ENCODE results near the gene ASB2.

The ASB2 gene

DNA sequence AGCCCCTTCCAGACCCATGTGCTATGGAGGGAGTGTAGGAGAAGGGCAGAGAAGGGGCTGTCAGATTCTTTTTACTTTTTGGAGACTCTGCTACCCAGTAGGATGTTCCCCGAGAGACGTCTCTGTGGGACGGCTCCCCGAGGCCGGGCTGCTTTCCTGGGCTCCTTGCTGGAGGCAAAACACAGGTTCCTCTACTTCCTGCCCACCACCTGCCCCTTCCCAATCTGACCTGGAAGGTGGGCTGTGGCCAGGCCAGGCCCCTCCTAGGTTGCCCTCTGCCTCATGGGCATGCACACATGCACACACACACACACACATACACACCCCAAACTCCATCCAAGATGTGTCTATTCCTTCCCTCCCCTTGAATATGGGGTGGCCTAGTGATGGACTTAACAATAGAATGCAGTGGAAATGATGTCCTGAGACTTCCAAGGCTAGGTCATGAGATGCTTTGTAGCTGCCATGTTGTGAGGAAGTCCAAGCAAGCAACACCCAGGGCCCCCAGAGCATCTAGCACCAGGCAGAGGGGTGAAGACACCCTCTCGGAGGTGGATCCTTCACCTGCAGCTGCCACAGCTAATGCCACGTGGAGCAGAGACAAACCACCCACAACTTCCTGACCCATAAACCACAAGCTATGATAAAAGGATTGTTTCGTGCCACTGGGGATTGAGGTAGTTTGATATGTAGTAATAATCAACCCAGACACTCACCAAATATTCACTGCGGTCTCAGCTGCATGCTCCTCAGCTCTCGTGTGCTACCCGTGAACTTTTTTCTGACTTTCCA is 1.6 kb upstream of the ASB2 start:
- DNase-seq: peak; percentile 76

DNA sequence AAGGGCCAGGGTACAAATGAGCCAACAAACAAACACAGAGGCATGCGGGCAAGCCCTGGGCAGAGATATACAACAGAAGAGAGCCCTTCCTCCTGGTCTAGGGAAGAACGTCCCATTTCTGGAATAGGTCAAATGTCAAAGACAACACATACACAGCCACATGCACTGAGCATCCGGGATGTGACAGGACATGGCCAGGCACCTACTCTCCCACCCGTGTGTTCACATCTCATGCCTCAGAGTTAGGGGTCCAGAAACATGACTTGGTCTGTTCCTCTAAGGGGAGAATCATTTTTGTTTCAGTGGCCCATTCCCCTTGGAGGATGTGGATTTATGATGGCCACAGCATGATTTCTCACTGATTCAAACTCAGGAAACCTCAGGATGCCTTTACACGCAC is 801 bp upstream of the ASB2 start:
- DNase-seq: no peak

DNA sequence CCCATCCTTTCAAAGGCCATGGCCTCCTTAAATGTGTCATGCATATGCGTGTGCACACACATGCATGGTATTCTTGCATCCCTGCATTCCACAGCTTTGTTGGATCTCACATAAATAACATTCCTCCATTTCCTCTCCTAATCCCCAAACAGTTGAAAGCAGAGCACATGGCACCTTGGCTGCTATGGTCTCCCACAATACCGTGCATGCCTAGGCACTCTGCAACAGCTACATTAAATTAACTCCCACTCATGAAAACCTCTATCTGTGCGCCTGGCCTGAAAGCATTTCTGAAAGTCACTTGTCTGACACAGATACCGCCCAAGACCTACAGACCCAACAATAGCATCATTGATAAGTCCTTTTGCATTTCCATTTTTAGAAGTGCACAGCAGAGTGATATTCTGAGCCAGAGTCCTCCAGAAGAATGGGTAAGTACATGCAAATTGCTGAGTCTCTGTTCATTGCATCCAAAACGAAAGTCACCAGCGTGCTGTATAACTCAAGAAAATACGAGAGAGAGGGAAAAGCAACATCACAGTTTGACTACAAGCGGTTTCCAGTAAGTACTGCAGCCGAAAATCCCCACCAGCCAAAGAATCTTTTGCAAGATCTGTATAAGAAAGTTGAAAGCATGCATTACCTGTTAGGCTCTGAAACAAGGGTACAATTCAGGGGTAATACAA is 436 bp downstream of the ASB2 start:
- DNase-seq: no peak

DNA sequence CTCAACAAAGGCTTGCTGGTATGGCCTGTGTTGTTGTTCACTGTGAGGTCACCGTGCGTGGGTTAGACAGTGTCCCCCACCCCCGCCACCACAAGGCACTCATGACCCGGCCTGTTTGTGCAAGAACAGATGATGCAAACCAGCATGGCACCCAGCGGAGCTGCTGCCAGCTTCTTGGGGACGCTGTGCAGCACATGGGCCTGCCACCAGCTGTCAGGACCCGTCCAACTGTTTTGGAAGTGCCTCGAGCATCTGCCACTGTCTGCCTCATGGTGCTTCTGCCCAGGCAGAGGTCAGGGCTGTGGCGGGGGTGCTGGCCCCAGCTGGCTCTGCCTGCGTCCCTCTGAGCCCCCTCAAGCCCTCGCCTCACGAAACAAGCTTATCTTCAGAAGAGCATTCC is 1.5 kb downstream of the ASB2 start:
- no peak for DNase-seq

DNA sequence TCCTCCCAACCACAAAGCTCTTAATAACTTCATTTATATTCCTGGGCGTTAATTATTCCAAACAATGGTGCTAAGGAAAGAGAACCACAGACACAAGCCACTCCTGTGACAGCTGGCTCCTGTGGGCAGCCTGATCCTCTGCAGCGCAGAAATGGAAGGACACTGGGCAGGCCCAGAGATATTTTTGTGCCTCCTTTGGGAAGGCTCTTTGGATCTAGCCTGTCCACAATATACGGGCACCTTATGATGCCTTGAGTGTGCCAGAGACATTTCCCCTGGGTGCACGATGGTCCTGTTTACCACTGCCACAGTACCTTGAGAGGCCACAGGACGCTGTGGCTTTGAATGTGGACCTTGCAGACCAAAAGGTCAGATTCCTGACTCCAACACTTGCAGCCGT is 2.1 kb downstream of the ASB2 start:
- no peak for DNase-seq

DNA sequence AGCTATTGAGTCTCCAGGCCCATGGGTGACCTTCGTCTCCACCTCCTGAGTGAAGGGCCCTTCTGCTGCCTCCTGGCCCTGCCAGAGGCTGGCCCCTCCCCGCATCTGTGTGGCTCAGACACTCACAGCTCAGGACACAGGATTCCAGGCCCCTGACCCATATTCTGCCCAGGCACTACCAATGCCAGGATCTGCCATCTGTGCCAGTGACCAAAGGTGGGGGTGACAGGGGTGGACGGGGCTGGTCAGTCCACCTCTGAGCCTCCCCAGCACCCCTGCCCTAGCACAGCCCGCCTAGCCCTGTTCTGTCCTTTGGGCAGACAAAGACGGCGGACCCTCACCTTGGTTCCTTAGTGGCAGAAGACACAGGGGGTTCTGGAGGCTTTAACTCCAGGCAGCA is 2.8 kb downstream of the ASB2 start:
- DNase-seq: no peak

DNA sequence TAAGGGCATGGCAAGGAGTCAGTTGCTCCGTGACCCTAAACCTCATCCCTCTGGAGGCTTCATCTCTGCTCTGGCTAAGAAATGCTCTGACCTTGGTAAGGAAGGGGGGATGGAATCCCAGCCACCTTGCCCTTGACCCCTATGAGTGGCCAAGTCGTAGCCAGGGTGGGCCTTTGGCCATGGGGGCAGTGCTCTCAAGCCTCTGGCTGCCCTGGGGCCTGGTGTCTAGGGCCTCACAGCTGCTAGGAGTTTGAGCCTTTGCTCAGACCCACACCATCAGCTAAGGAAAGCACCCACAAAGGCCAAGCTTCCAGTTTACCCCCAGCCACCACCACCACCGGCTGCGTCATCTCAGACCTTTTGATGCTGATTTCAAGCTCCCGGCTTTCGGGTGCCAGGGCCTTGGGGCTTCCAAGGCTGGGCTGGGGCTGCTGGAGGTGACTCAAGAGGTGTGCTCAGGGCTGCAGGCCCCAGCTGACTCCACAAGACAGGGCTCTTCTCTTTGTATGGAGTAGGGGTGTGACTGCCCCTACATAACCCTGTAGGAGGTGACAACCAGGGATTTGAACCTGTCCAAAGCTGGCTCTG is 3.7 kb downstream of the ASB2 start:
- DNase-seq: no peak

DNA sequence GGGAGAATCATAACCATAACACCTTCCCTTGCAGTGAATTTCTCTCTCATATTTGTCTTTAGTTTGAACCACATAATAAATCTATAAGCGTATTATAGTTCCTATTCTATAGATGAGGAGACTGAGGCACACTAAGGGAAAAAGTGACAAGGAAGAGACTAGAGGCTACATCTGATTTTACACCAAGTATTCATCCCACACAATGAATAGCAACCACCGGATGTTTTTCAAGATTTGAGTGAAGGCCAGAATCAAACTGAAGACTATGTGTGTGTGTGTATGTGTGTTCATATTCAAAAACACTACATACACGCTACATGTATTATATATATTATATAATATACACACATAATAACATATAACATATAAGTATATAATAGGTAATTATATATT is 4.7 kb downstream of the ASB2 start:
- no peak for DNase-seq

DNA sequence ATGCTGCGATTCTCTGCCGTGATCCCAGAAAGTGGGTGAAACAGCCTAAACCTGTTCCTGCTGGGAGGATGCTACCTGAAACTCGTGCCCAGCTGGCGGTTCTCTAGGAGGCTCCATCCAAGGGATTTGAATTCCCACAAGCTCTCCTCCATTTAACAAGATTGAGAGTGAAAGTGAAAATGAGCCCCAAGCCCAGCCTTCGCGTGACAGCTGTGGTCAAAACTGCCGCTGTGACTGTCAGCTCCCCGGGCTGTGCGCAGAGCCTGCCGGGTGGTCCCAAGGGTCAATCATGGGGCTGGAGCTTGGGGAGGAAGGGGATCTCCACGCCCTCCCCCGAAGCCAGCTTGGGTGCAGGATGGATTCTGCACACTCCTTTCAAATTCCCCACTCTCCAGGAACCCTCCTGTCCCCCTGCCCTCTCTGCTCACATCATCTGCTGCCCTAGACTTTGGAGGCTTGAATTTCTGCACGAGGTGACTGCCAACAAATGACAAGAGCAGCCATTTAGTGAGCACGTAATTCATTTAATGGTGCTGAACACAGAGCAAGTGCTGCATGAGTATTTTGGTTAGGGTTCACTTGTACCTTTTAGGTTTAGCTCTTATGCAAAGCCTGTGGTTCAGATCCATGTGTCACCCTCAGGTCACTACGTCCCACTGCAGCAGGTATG is 5.3 kb downstream of the ASB2 start:
- peak; percentile 40 for DNase-seq

DNA sequence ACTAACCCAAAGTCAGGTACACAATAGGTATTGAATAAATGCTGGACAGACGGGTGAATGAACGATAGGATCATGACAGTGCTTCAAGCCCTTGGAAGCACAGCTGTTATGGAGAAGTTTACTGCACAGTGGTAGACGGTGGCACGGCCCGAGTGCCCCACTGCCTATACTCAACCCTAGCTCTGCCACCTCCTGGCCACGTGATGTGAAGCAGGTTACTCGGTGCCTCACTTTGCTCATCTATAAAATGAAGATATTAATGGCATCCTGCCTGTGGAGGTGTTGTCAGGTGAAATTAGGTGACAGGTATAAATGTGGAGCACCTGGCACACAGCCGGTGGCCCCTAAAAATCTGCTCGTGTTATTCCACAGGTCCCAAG is 5.8 kb downstream of the ASB2 start:
- peak; percentile 78 for DNase-seq

DNA sequence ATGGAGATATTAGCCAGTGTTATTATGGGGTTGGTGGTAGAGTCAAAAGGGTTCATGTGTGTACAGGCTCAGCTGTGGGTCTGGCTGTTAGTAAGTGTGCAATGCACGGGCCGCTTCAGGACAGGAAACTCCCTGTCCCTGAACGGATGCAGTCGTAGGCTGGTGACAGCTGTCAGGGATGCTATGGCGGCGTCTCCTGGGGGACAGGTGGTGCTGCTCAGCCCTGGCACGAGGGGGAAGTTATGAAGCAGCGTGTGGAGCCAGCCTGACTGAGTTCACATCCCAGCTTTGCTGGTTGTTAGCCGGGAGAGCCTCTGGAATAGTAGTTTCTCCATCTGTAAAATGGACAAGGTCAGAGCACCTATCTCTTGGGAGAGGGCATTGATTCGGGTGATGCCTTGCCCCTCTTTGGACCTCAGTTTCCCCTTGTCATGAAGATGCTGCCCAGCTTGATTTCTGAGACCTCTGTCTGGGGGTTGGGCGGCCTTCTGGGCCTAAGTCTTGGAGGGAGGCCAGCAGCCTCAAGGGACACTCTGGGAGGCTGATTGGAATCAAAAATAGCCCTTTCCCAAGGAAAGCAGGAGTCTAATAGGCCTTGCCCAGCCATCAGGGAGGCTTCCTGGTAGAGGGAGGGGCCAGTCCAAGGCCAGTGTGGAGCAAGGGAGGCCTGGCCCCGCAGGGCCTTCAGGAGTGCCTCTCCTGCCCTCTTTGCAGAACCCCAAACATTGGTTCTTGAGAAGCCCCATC is 7.1 kb downstream of the ASB2 start:
- DNase-seq: peak; percentile 37

DNA sequence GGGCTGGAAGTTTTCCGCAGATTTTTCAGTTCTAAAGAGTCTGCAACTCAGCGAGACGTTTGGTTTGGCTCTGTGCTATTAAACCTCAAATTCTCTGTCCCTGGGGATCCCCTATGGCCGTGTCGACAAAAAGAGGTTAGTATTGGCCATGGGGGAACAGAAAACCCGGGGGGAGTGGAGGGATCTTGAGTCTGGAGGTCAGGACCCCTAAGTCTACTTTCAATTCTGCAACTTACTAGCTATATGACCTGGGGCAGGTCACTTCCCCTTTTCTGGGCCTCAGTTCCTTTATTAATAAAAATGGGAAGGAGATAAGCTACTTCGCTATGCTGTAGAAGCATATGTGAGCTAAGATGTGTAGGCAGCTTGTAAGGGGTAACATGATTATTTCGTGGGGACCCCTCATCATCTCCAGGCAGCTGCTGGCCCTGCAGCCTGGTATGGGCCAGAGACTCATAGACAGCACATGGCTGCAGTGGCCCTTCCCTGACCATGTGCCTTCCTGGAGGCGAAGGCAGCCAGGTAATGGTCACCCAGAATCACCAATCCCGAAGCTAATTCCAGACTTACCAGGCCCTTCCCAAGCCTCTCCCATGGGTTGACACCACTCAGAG is 8.6 kb downstream of the ASB2 start:
- peak; percentile 66 for DNase-seq

DNA sequence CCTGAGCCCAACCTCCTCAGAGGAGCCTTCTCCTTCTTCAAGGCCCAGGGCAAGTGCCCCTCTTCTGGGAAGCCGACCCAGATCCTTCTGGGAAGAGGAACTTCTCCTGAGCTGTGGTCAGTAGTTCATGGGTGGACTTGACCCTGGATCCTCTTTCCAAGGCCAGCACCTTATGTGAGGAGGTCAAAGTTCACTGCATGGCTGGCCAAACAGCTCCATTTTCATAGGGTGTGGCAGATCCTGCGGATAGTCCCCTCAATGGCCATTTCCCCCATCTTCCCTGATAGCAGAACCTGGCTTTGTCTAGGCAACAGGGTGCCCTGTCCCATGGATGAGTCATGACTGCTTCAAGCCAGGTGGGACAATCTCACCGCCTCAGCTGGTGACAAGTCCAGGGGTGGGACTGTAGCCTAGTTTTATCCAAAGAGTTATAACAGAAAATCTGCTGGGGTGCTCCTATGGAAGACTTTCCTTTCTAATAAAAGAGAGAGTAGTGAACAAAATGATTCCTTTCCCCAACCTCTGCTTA is 10.4 kb downstream of the ASB2 start:
- no peak for DNase-seq

DNA sequence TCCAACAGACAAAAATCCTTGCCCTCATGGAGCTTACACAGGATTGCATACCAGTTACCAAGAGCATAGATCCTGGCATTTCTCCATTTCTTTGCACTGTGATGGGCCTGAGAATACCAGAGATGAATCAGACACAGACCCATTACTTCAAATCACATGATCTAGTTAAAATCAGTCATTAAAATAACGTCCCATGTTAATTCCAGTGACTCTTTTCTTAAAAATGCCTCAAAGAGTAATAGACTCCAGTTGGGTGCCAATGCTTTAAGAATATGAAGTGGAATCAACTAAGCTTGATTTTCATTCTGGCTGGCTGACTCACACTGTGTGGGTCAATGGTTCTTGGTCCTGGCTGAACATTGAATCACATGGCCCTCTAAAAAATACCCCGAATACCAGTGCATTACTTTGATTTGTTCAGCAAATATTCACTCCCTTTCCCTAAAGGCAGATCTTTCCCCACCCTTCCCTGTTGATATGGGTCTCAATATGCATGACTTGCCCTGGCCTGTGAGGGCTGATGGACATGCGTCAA is 11.0 kb downstream of the ASB2 start:
- DNase-seq: no peak

DNA sequence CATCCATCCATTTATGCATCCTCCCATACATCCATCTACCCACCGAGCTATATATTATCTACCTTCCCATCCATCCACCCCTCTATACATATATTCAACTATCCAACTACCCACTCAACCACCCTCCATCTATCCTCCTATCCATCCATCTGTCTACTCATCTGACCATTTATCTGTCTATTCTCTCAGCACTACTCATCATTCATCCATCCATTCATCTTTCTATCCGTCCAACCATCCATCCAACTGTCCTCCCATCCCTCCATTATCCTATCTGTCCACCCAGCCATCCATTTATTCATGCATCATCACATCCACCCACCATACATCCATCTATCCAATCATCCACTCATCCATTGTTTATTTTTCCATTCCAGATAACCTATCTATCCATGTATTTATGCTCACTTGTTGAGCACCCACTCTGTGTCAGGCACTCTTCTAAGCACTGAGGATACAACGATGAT is 11.5 kb downstream of the ASB2 start:
- DNase-seq: no peak

DNA sequence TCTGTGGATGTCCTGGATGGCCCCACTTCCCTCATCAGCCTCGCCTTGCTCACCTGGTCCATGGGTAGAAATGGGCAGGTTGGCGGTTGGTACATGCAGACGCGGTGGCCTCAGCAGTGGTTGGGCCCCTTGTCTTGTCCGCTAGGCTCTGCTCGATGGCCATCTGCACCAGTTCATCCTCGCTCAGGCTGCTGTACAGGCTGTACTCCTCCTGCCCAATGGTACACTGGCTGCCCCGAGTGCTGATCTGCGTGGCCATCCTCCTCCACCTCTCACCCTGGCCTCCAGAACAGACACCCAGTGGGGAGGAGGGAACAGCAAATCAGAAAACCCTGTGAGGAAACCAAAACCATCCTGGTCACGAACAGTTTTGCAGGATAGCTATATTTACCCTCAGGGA is 12.1 kb downstream of the ASB2 start:
- no peak for DNase-seq

DNA sequence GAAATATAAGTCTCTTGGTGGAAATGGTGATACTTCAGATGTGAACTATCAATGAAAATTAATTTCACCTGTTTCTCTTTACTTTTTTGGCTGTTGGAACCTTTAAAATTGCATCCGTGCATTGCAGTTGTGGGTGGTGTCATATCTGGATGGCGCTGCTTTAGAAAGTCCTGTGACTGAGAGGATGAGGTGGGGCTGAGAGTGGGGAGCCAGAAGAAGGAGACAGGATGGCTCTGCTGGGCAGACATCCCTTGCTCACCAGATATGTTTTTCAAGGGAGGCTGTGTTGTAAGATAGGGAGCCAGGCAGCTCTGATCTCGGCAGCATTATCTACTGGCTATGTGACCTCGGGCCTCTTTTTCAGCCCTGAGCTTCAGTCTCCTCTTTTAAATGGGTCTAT is 12.7 kb downstream of the ASB2 start:
- no peak for DNase-seq

DNA sequence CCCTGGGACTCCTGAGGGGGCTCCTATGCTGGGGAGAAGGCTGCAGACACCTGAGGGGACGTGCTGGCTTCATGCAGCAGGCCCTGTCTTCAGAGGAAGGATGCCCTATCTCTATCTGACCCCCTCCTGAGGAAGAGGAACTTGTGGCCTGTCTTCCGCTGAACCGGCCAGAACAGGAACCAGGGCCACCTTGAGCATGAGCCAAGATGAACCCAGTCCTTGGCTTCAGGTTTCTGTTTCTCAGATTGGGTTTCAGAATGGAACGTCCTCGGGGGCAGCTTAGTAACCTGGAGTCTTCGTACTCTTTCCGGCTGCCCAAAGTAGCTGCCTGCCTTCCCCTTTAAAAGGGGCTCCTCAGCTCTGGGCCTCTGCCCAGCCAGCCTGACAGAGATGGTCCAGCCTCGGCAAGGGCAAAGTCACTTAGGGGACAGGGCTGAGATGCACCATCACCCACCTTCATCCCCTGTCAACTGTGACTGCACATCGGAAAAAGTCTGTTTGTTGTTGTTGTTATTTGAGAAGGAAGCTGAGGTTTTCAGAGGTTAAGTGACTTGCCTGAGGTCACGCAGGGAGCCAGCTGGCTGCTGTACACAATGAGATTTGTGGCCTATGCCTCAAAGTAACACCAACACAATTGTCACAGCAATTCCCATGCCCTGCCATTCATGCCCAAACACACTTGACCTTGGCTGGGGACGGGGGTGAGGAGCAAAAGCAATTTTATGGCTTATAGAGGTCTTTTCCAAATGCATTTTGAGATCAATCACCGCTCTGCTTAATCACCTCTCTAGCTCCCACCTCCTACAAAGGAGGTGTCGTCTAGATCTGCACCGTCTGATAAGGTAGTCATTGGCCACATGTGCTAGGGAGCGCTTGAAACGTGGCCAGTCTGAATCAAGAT is 13.4 kb downstream of the ASB2 start:
- DNase-seq: peak; percentile 73

DNA sequence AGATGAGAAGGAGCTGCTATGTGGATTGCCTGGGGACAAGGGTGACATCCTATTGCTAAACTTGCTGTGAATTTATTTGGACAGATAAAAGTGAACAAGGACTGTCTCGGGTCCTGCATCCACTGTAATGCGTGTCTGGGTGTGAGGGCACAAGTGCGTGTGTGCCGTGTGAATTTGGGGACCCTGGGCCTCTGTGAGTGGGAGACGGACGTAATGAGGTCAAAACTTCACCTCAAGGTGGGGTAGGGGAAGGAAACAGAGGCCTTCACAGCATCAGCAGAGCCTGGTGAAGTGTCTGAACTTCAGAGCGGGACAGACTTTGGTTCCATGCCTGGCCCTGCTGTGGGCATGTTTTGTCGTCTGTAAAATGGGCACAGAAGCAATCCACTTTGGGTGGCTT is 14.8 kb downstream of the ASB2 start:
- DNase-seq: no peak

DNA sequence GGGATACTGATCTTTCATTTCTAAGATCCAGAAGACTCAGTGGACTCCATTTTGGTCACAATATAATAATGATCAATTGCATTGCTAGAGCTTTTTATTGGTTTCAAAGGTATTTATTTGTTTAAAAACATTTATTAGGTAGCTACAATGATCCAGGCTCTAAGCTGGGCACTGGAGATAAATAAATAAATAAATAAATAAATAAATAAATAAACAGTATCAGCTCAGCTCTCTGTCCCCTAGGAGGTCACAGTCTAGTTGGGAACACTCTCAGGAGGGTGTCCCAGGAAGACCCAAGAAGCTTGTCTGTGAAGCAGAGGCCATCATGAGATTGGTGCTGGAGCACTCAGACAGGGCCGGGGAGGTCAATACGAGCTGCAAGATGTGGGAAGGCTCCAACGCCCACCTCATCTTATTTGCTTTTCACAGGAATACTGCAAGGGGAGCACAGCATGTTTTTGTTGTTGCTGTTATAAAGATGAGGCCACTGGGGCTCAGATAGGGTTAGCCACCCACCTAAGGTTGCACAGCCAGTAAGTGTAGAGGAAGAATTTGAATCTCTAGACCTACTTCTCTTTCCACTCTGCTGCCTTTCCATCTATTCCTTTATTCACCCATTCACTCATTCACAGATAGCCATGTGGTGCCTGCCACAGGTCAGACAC is 15.5 kb downstream of the ASB2 start:
- DNase-seq: no peak
